Duodenal mucosa (tissue), 2 donors: Measurements from ENCODE around the gene TREM1.

Source experiments
- H3K27ac ChIP-seq: one replicate; pipeline ENCODE4 v1.7.0; 2013; ENCODE audit warnings: low read depth, low read length
- H3K27me3 ChIP-seq, 2 donors: one replicate each; pipeline ENCODE4 v1.7.0; 2013; ENCODE audit warnings: low read length in 2 of 2, control low read depth in 1 of 2; ENCODE audit not compliant: insufficient read depth in 2 of 2, control insufficient read depth in 1 of 2
- H3K36me3 ChIP-seq, 2 donors: one replicate each; pipeline ENCODE4 v1.7.0; 2013; ENCODE audit warnings: low read length in 2 of 2, control low read depth in 1 of 2; ENCODE audit not compliant: insufficient read depth in 2 of 2, control insufficient read depth in 1 of 2
- H3K4me1 ChIP-seq, 2 donors: one replicate each; pipeline ENCODE4 v1.7.0; 2013; ENCODE audit warnings: low read length in 2 of 2, control low read depth in 1 of 2; ENCODE audit not compliant: insufficient read depth in 2 of 2, control insufficient read depth in 1 of 2
- H3K4me3 ChIP-seq, 2 donors: one replicate each; pipeline ENCODE4 v1.7.0; 2013; ENCODE audit warnings: low read length in 2 of 2, low read depth in 1 of 2
- H3K9ac ChIP-seq, 2 donors: one replicate each; pipeline ENCODE4 v1.7.0; 2013; ENCODE audit warnings: low read length in 2 of 2, low read depth in 1 of 2
- H3K9me3 ChIP-seq, 2 donors: one replicate each; pipeline ENCODE4 v1.7.0; 2013; ENCODE audit warnings: low read length in 2 of 2, control low read depth in 1 of 2; ENCODE audit not compliant: control insufficient read depth in 1 of 2

TREM1 gene

DNA sequence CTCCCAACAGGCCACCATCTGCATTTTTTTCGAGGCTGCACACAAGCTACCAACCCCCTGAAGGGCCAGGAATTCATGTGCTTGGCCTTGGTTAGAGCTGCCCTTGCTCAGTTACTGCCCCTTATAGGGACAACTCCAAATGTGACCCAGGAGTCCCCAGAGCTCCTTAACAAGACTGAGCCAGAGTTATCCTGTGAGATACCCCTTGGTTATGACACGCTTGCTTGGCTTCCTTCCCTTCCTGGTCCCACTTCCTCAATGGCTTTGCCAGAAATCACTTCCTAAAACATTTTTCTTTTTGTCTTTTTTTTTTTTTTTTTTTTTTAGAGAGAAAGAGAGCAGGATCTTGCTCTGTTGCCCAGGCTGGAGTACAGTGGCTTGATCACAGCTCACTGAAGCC, 8.9 kb downstream of the TREM1 start:
- Histone ChIP-seq H3K9ac (no peak overlapping the region), H3K9me3 (no peaks in the 10 kb centered on the region), H3K27me3 (no peaks in the 10 kb centered on the region), H3K27ac (no peak overlapping the region), H3K4me1 (no peaks in the 10 kb centered on the region), H3K36me3 (no peaks in the 10 kb centered on the region), H3K4me3 (no peak overlapping the region)

- Histone ChIP-seq H3K4me1 (no peaks in the 10 kb centered on the region), H3K36me3 (no peaks in the 10 kb centered on the region), H3K4me3 (no peak overlapping the region), H3K9me3 (no peaks in the 10 kb centered on the region), H3K9ac (no peak overlapping the region), H3K27ac (no peak overlapping the region), H3K27me3 (no peaks in the 10 kb centered on the region)
Observed at GRCh38 chr6:41275489-41275888, 11.0 kb downstream of the TREM1 start.

- no peak overlapping the region for H3K27ac ChIP-seq
Observed at GRCh38 chr6:41274256-41274655, 12.2 kb downstream of the TREM1 start.

GRCh38 chr6:41273714-41274113, 12.8 kb downstream of the TREM1 start:
- no peaks in the 10 kb centered on the region for H3K36me3 ChIP-seq
- H3K4me3 ChIP-seq: no peak overlapping the region
- H3K9me3 ChIP-seq: no peaks in the 10 kb centered on the region
- H3K27ac ChIP-seq: no peak overlapping the region
- H3K27me3 ChIP-seq: no peaks in the 10 kb centered on the region
- no peak overlapping the region for H3K9ac ChIP-seq
- H3K4me1 ChIP-seq: no peaks in the 10 kb centered on the region

More at GRCh38 chr6:41274256-41274655, 12.2 kb downstream of the TREM1 start:
- Histone ChIP-seq H3K9ac (no peak overlapping the region), H3K36me3 (no peaks in the 10 kb centered on the region), H3K27me3 (no peaks in the 10 kb centered on the region), H3K4me1 (no peaks in the 10 kb centered on the region), H3K4me3 (no peak overlapping the region), H3K9me3 (no peaks in the 10 kb centered on the region)

DNA sequence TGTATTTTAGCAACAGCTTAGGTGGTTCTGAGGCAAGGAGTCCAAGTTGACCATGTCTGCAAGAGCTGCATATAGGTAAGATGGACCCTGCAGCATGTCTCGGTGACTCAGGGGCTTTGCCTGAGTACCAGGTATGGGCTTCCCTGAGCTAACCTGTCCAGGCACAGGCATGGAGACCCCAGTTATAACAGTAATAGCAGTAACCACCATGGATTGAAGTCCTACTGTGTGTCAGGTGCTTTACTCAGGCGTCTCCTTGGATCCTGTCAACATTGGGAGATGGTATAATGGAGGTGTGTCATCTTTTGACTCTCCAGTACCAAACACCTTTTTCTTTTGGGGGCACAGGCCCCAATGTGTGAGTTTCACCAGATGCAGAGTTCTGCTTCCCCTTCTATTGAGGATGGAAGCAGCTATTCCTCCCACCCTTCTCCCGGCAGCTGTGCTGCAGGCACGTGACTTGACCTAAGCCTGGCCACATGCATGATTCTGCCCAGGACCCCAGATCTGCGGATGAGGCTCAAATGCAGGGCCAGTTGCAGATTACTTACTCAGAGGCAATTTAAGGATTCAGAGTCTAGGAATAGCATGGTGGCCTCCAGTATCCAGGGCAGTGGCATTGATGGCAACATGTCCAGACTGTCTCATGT, 13.8 kb downstream of the TREM1 start:
- no peak overlapping the region for H3K4me3 ChIP-seq
- H3K27me3 ChIP-seq: no peaks in the 10 kb centered on the region
- H3K9ac ChIP-seq: no peak overlapping the region
- no peak overlapping the region for H3K27ac ChIP-seq
- no peaks in the 10 kb centered on the region for H3K36me3 ChIP-seq
- no peaks in the 10 kb centered on the region for H3K4me1 ChIP-seq
- H3K9me3 ChIP-seq: no peaks in the 10 kb centered on the region

- Histone ChIP-seq H3K27ac (no peak overlapping the region), H3K4me3 (no peak overlapping the region), H3K9me3 (no peaks in the 10 kb centered on the region), H3K36me3 (no peaks in the 10 kb centered on the region), H3K9ac (no peak overlapping the region), H3K4me1 (no peaks in the 10 kb centered on the region), H3K27me3 (no peaks in the 10 kb centered on the region)
Observed at GRCh38 chr6:41271901-41272395, 14.5 kb downstream of the TREM1 start.

GRCh38 chr6:41269716-41270115, 16.8 kb downstream of the TREM1 start:
- Histone ChIP-seq H3K4me1 (no peaks in the 10 kb centered on the region), H3K4me3 (no peak overlapping the region), H3K36me3 (no peaks in the 10 kb centered on the region), H3K27ac (no peak overlapping the region), H3K9ac (no peak overlapping the region), H3K9me3 (no peaks in the 10 kb centered on the region), H3K27me3 (no peaks in the 10 kb centered on the region)

- H3K27ac ChIP-seq: no peak overlapping the region
- H3K4me1 ChIP-seq: no peaks in the 10 kb centered on the region
- no peaks in the 10 kb centered on the region for H3K27me3 ChIP-seq
- no peak overlapping the region for H3K4me3 ChIP-seq
- no peaks in the 10 kb centered on the region for H3K36me3 ChIP-seq
- no peaks in the 10 kb centered on the region for H3K9me3 ChIP-seq
- H3K9ac ChIP-seq: no peak overlapping the region
Observed at GRCh38 chr6:41269166-41269565, 17.3 kb downstream of the TREM1 start.

- H3K27ac ChIP-seq: no peak overlapping the region
- no peak overlapping the region for H3K4me3 ChIP-seq
- no peaks in the 10 kb centered on the region for H3K4me1 ChIP-seq
- peaks cover 0 to 3% of the 10 kb centered on the region in 2 donors for H3K9me3 ChIP-seq
- H3K27me3 ChIP-seq: no peaks in the 10 kb centered on the region
- no peaks in the 10 kb centered on the region for H3K36me3 ChIP-seq
- H3K9ac ChIP-seq: no peak overlapping the region
Observed at GRCh38 chr6:41268478-41268877, 18.0 kb downstream of the TREM1 start.

DNA sequence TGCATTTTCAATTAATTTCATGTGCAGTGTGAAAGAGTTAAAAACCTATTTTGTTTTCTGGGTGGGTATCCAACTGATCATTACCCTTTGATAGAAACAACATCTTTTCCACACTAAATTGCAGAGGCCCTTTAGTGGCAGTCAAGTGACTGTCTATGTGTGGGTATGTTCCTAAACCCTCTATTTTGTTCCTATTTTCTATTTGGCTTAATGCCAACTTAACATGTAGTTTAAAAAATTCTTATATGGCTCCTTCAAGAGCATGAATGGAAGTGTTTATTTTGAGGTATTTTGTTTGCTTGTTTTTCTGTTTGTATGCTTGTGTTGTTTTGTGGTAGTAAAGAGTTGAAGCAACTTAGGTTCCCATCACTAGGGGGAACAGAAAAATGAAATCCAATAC, 19.9 kb downstream of the TREM1 start:
- no peak overlapping the region for H3K4me3 ChIP-seq
- H3K9ac ChIP-seq: no peak overlapping the region
- H3K27ac ChIP-seq: no peak overlapping the region
- no peaks in the 10 kb centered on the region for H3K36me3 ChIP-seq
- H3K9me3 ChIP-seq: peaks cover 0 to 14% of the 10 kb centered on the region in 2 donors
- no peaks in the 10 kb centered on the region for H3K27me3 ChIP-seq
- H3K4me1 ChIP-seq: no peaks in the 10 kb centered on the region
